Common myeloid progenitor, CD34-positive (primary cell): Measurements from ENCODE around the gene PAQR9.

Source experiments
- CTCF ChIA-PET: fragments of 350-600 bp; sonication (Branson Sonifier 250); formaldehyde crosslinking; loops from one replicate; lab custom pipeline; 2021; ENCODE audit warnings: antibody characterized with exemption; lab: Charles Lee
- POLR2A ChIA-PET: fragments of 350-600 bp; sonication (Branson Sonifier 250); formaldehyde crosslinking; loops from one replicate; lab custom pipeline; 2021; ENCODE audit warnings: antibody characterized with exemption; lab: Charles Lee
- DNase-seq, 3 donors: peaks; one replicate each; pipeline versions ENCODE4 v3.0.0 to v3.0.0-alpha.2; 2013
- H3K27ac ChIP-seq, 2 experiments: 1 replicate in 1 of 2; 2 replicates in 1 of 2; pipeline ENCODE4 v1.7.0; 2013; ENCODE audit warnings: inconsistent platforms in 2 of 2, low read length in 2 of 2, mild to moderate bottlenecking in 2 of 2, low read depth in 1 of 2, moderate library complexity in 1 of 2; ENCODE audit not compliant: severe bottlenecking in 2 of 2, insufficient read depth in 1 of 2, poor library complexity in 1 of 2
- H3K27me3 ChIP-seq, 5 experiments: replicated peaks in 2 of 5; 1 replicate in 3 of 5; 2 replicates in 2 of 5; pipeline versions ENCODE4 v1.6.1 to v1.7.0; 2013; ENCODE audit warnings: low read length in 4 of 5, mild to moderate bottlenecking in 2 of 5, moderate library complexity in 2 of 5, inconsistent platforms in 1 of 5; ENCODE audit not compliant: insufficient read depth in 5 of 5, control insufficient read depth in 4 of 5
- H3K36me3 ChIP-seq, 4 experiments: 1 replicate in 2 of 4; 2 replicates in 2 of 4; pipeline versions ENCODE4 v1.6.1 to v1.7.0; 2013; ENCODE audit warnings: low read length in 3 of 4, control low read depth in 1 of 4, mild to moderate bottlenecking in 1 of 4; ENCODE audit not compliant: control insufficient read depth in 4 of 4, insufficient read depth in 4 of 4
- H3K4me1 ChIP-seq, 4 experiments: 1 replicate in 3 of 4; 2 replicates in 1 of 4; pipeline versions ENCODE4 v1.6.1 to v1.7.1; 2013; ENCODE audit warnings: low read length in 3 of 4, mild to moderate bottlenecking in 3 of 4, control low read depth in 1 of 4, inconsistent platforms in 1 of 4, moderate library complexity in 1 of 4; ENCODE audit not compliant: control insufficient read depth in 4 of 4, insufficient read depth in 4 of 4; ENCODE audit errors: control extremely low read depth in 1 of 4
- H3K4me3 ChIP-seq, 7 experiments: 1 replicate in 4 of 7; 2 replicates in 3 of 7; pipeline versions ENCODE4 v1.5.1 to v1.7.0; 2013; ENCODE audit warnings: mild to moderate bottlenecking in 7 of 7, low read length in 6 of 7, moderate library complexity in 6 of 7, inconsistent platforms in 2 of 7, low read depth in 2 of 7, control low read depth in 1 of 7; ENCODE audit not compliant: insufficient read depth in 4 of 7, control insufficient read depth in 1 of 7; ENCODE audit errors: extremely low read depth in 1 of 7
- H3K9me3 ChIP-seq, 5 experiments: 1 replicate in 4 of 5; 2 replicates in 1 of 5; pipeline versions ENCODE4 v1.6.1 to v1.7.1; 2013; ENCODE audit warnings: low read length in 4 of 5, mild to moderate bottlenecking in 2 of 5, inconsistent platforms in 1 of 5, low read depth in 1 of 5, moderate library complexity in 1 of 5; ENCODE audit not compliant: control insufficient read depth in 4 of 5, insufficient read depth in 2 of 5; ENCODE audit errors: control extremely low read depth in 1 of 5
- WGBS: methylation state at CpG from one replicate; pipeline ENCODE4 v1.1.5; 2013; ENCODE audit not compliant: insufficient coverage; 5-methylcytosine and 5-hydroxymethylcytosine counted together

Gene PAQR9

DNA sequence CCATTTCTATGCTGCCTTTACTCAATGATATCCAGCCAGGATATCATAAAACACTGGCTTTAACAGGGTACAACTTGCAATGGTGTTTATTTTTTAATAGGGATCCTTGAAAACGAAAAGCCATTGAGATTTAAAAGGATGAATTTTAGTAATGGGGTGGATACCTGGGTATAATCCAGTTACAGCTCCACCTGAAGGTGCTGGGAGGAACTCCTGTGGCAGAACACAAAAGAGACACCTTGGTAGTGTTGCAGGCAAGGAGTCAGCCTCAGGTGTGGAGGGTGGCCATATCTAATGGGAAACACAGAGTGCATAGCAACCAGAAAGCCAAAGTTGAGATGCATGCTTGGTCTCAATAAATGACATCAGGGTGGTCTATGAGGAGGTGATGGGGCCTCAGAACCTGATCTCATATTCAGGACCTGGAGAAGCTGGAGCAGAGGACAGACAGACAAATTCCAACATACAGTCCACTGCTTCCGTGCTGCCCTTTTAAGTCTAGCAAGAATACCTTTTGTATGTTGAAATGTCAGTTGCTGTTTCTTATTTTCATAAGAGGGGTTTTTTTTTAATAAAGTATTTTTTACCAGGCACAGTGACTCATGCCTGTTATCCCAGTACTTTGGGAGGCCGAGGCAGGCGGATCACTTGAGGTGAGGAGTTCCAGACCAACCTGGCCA, 12.0 kb upstream of the PAQR9 start:
- Histone ChIP-seq H3K9me3 (no peaks in the 10 kb centered on the region), H3K36me3 (no peaks in the 10 kb centered on the region), H3K27ac (no peak overlapping the region), H3K4me1 (peaks cover 0 to 5% (median 5%) of the 10 kb centered on the region in 4 experiments), H3K27me3 (no peaks in the 10 kb centered on the region), H3K4me3 (no peak overlapping the region)
- 100% methylated on average over 4 of the region's 4 CpGs for WGBS
- ChIA-PET POLR2A (no interaction called here), CTCF (interaction anchor here (0.9 to 1.4 kb wide), 2 partner anchors 12 to 13 kb away, joined by 3 to 4 read pairs; partner anchors contain the start of gene PAQR9)
- no peak for DNase-seq

DNA sequence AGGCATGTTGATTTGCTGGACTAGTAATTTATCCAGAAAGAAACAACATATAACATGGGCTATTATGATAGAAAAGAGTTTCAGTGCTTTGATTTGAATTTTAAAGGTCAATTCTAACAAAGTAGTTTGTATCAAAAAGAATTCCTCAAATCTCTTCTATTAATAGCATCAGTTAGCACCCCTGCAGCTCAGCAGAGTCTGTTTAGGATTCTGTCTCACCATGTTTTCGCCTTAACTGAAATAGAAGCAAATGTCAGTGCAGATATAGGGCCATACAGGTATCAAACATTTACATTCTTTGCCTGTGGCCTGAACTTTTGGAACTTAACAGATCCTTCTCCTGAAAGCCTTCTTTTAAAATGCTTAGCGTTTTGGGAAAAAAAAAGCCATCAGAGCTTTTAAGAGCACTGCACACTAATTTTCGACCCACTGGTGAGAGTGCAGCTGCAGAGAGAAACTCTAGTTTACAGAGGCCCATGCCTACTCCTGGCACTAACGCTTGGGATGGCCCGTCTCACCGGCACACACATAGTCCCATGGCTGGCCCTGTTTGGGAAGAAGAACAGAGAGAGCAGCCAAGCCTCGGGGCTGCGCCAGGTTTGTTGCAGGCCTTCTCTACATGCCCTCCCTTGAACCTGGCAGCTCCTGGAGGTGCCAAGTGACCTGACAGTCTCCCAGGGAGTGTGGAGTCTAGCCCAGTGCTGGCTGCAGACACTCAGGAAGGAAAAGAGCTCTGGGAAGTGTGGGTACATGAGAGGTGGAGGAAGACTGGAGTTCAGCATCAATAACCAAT, 9.9 kb upstream of the PAQR9 start:
- peaks cover 0 to 5% (median 5%) of the 10 kb centered on the region in 4 experiments for H3K4me1 ChIP-seq
- no peak overlapping the region for H3K27ac ChIP-seq
- WGBS: 92% methylated on average over 5 of the region's 8 CpGs
- DNase-seq: no peak
- ChIA-PET CTCF (interaction anchor here (0.7 to 2.3 kb wide), 4 partner anchors 8 to 34 kb away, joined by 3 to 5 read pairs (median 4); no protein-coding TSS in a partner anchor), POLR2A (no interaction called here)
- no peak overlapping the region for H3K4me3 ChIP-seq
- H3K27me3 ChIP-seq: peaks cover 0 to 3% (median 0%) of the 10 kb centered on the region in 5 experiments
- H3K9me3 ChIP-seq: no peaks in the 10 kb centered on the region
- no peaks in the 10 kb centered on the region for H3K36me3 ChIP-seq

DNA sequence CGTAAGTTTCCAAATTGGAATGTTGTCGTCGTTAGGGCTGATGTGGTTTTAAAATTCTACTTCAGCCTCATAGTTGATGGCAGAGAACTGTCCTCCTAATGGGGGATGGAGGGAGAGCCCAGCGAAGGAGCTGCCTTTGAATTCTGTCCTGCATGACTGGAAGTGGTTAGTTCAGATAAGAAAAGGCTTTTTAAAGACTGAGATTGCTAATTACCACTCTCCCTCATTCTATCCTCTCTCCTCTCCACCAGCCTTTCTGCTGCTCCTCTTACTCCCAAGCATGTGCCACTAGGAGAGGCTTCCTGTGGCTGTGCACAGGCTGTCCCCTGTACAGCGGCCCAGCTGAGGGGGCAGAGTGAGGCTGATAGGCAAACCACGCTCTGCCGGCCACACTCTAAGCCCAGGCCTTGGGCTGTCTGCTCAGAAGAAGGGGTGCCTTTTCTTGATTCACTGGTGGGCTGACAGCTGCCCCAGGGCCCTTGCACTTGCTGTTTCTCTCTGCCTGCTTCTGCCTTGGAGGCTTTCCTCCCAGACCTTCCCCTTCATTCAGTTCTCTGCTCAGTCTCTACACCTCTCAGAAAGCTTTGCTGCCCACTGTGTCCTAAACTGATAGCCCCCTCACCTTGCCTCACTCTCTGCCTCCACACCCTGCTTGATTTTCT, 8.7 kb upstream of the PAQR9 start:
- no peaks in the 10 kb centered on the region for H3K36me3 ChIP-seq
- POLR2A ChIA-PET: interaction anchor here (0.6 kb wide), 1 partner anchor 8 kb away, joined by 4 read pairs; no protein-coding TSS in a partner anchor

GRCh38 chr3:142971431-142971830, 8.0 kb upstream of the PAQR9 start:
- no peaks in the 10 kb centered on the region for H3K9me3 ChIP-seq
- POLR2A ChIA-PET: no interaction called here
- H3K4me3 ChIP-seq: no peak overlapping the region
- H3K4me1 ChIP-seq: peaks cover 0 to under 1% (median under 1%) of the 10 kb centered on the region in 4 experiments
- WGBS: 82% methylated on average over 2 of the region's 3 CpGs
- no peaks in the 10 kb centered on the region for H3K36me3 ChIP-seq
- no peak for DNase-seq
- H3K27me3 ChIP-seq: peaks cover 0 to 8% (median 0%) of the 10 kb centered on the region in 5 experiments
- CTCF ChIA-PET: interaction anchor here (0.9 to 1.2 kb wide), 2 partner anchors 9 to 13 kb away, joined by 3 read pairs; no protein-coding TSS in a partner anchor
- H3K27ac ChIP-seq: no peak overlapping the region

More for the DNA sequence above, 8.7 kb upstream of the PAQR9 start:
- peaks cover 0 to 3% (median 0%) of the 10 kb centered on the region in 5 experiments for H3K27me3 ChIP-seq
- no peak overlapping the region for H3K4me3 ChIP-seq
- DNase-seq: no peak
- 92% methylated on average over 7 of the region's 7 CpGs for WGBS
- peaks cover 0 to 5% (median 5%) of the 10 kb centered on the region in 4 experiments for H3K4me1 ChIP-seq
- CTCF ChIA-PET: interaction anchor here (0.9 to 2.3 kb wide), 4 partner anchors 9 to 32 kb away, joined by 3 to 5 read pairs (median 4); no protein-coding TSS in a partner anchor
- H3K9me3 ChIP-seq: no peaks in the 10 kb centered on the region
- no peak overlapping the region for H3K27ac ChIP-seq

DNA sequence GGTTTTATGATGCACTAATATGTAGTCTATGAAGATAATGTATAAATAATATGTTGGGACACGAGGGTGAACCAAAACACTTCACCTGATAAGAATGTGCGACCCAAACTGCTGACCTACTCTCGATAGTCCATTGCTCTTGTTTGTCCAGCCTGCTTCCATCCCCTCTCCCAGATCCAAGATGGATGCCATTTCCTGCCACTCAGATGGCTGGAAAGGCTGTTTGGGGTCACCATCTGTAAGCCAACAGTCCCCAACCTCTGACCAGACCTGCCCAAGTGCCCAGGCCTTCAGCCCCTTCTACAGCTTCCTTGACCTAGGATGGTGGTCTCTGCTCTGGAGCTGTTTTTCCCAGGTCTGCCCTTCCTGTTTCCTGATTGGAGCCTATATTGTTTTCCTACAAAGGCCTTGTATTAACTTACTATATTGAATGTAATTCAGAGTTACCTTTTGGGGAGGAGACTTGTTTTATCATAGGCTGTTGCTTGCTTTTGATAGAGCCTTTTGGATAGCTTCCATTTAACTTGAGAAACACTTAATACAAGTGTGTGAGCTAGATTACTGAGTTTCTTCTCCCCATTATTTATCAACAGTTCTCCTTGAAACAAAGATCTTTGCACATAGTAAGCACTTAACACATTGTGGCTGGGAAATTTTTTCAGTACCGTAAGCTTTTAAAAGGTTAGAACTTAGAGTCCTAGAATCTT, 5.0 kb upstream of the PAQR9 start:
- H3K27ac ChIP-seq: no peak overlapping the region
- WGBS: 100% methylated on average over 2 of the region's 4 CpGs
- no peak for DNase-seq
- no peaks in the 10 kb centered on the region for H3K9me3 ChIP-seq
- H3K4me1 ChIP-seq: peaks cover 0 to 7% (median 4%) of the 10 kb centered on the region in 4 experiments
- ChIA-PET CTCF (interaction anchor here (0.9 to 1.3 kb wide), 2 partner anchors 12 to 18 kb away, joined by 3 to 4 read pairs; no protein-coding TSS in a partner anchor), POLR2A (no interaction called here)
- H3K4me3 ChIP-seq: no peak overlapping the region
- no peaks in the 10 kb centered on the region for H3K36me3 ChIP-seq
- peaks cover 2 to 32% (median 12%) of the 10 kb centered on the region in 5 experiments for H3K27me3 ChIP-seq

DNA sequence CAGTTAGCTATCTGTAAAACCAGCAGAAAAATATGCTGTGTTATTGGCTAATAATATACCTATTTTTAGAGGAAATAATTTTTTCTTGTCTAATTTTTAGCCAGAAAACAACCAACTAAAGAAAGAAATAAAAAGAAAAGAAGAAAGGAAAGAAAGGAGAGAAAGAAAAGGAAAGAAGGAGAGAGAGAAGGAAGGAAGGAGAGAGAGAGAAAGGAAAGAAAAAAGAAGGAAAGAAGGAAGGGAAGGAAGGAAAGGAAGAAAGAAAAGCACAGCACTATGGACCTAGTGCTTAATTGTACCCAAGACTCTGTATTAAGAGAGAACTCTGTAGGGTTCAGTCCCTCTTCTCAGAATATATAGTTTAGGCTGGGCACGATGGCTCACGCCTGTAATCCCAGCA, 3.3 kb upstream of the PAQR9 start:
- H3K27ac ChIP-seq: no peak overlapping the region
- peaks cover 2 to 46% (median 16%) of the 10 kb centered on the region in 5 experiments for H3K27me3 ChIP-seq
- WGBS: 100% methylated on average over 2 of the region's 2 CpGs
- H3K9me3 ChIP-seq: peaks cover 0 to 7% (median 0%) of the 10 kb centered on the region in 5 experiments
- H3K4me1 ChIP-seq: peaks cover 0 to 14% (median 12%) of the 10 kb centered on the region in 4 experiments
- ChIA-PET POLR2A (no interaction called here), CTCF (no interaction called here)
- H3K4me3 ChIP-seq: no peak overlapping the region
- no peak for DNase-seq
- no peaks in the 10 kb centered on the region for H3K36me3 ChIP-seq
